Nephron progenitor cell (in vitro differentiated cells): ENCODE measurements around the gene MPIG6B.

ENCODE experiments used
- DNase-seq: peaks from one replicate; pipeline ENCODE4 v3.0.0; 2021
- H3K27ac Mint-ChIP-seq: 2 replicates; pipeline ENCODE4 v1.8.0; 2021; ENCODE audit warnings: mild to moderate bottlenecking, moderate library complexity, mixed read lengths
- H3K27me3 Mint-ChIP-seq: 2 replicates; pipeline ENCODE4 v1.8.0; 2021; ENCODE audit warnings: mild to moderate bottlenecking, low read depth, mixed read lengths; ENCODE audit not compliant: poor library complexity
- H3K36me3 Mint-ChIP-seq: 2 replicates; pipeline ENCODE4 v1.8.0; 2021; ENCODE audit warnings: low read depth, mixed read lengths
- H3K4me1 Mint-ChIP-seq: 2 replicates; pipeline ENCODE4 v1.8.0; 2021; ENCODE audit warnings: mixed read lengths
- H3K4me3 Mint-ChIP-seq: 2 replicates; pipeline ENCODE4 v1.8.0; 2021; ENCODE audit warnings: mild to moderate bottlenecking, moderate library complexity, mixed read lengths
- H3K9me3 Mint-ChIP-seq: 2 replicates; pipeline ENCODE4 v1.8.0; 2021; ENCODE audit warnings: mild to moderate bottlenecking, moderate library complexity, mixed read lengths
- CTCF ChIP-seq: fragments of 200-600 bp; sonication (generic); IDR thresholded peaks from 2 replicates; pipeline ENCODE4 v1.5.0; 2021; ENCODE audit warnings: antibody characterized with exemption

MPIG6B gene

GRCh38 chr6:31710523-31711219 lies 12.5 kb upstream of the MPIG6B start:
- no peak overlapping the region for H3K4me3 Mint-ChIP-seq
- H3K36me3 Mint-ChIP-seq: no peaks in the 10 kb centered on the region
- no peak for DNase-seq
- no peak overlapping the region for H3K27ac Mint-ChIP-seq
- TF ChIP-seq CTCF: no peak
- H3K9me3 Mint-ChIP-seq: no peaks in the 10 kb centered on the region
- peaks cover 62% of the 10 kb centered on the region for H3K4me1 Mint-ChIP-seq
- peaks cover 4% of the 10 kb centered on the region for H3K27me3 Mint-ChIP-seq

GRCh38 chr6:31711233-31711632 lies 11.9 kb upstream of the MPIG6B start:
- no peak for DNase-seq
- Mint-ChIP-seq H3K27ac (peak overlapping the region; percentile 64), H3K4me1 (peaks cover 67% of the 10 kb centered on the region), H3K36me3 (no peaks in the 10 kb centered on the region), H3K9me3 (no peaks in the 10 kb centered on the region), H3K4me3 (no peak overlapping the region), H3K27me3 (peaks cover 3% of the 10 kb centered on the region)
- no peak for TF ChIP-seq CTCF

- no peaks in the 10 kb centered on the region for H3K9me3 Mint-ChIP-seq
- peak overlapping the region; percentile 98 for H3K27ac Mint-ChIP-seq
- H3K36me3 Mint-ChIP-seq: no peaks in the 10 kb centered on the region
- peaks cover 65% of the 10 kb centered on the region for H3K4me1 Mint-ChIP-seq
- peak overlapping the region; percentile 63 for H3K4me3 Mint-ChIP-seq
- no peak for DNase-seq
- no peak for TF ChIP-seq CTCF
- no peaks in the 10 kb centered on the region for H3K27me3 Mint-ChIP-seq
Measured at GRCh38 chr6:31712296-31712695, 10.9 kb upstream of the MPIG6B start.

- H3K27me3 Mint-ChIP-seq: no peaks in the 10 kb centered on the region
- DNase-seq: no peak
- peak overlapping the region; percentile 98 for H3K27ac Mint-ChIP-seq
- H3K4me3 Mint-ChIP-seq: peak overlapping the region; percentile 68
- peaks cover 72% of the 10 kb centered on the region for H3K4me1 Mint-ChIP-seq
- H3K9me3 Mint-ChIP-seq: no peaks in the 10 kb centered on the region
- TF ChIP-seq CTCF: no peak
- H3K36me3 Mint-ChIP-seq: no peaks in the 10 kb centered on the region
Measured at GRCh38 chr6:31713465-31713864, 9.7 kb upstream of the MPIG6B start.

GRCh38 chr6:31713991-31714684 lies 9.0 kb upstream of the MPIG6B start:
- peaks cover 76% of the 10 kb centered on the region for H3K4me1 Mint-ChIP-seq
- DNase-seq: peak; percentile 23
- no peaks in the 10 kb centered on the region for H3K9me3 Mint-ChIP-seq
- H3K27me3 Mint-ChIP-seq: no peaks in the 10 kb centered on the region
- peak overlapping the region; percentile 68 for H3K4me3 Mint-ChIP-seq
- H3K36me3 Mint-ChIP-seq: no peaks in the 10 kb centered on the region
- TF ChIP-seq CTCF: no peak
- H3K27ac Mint-ChIP-seq: peak overlapping the region; percentile 98
